RCC 7860 (cell line): Measurements from ENCODE around the gene MSI2.

Experiments
- DNase-seq: peaks from one replicate; pipeline ENCODE4 v3.0.0-alpha.2; 2015; ENCODE audit warnings: low spot score
- FAIRE-seq: peaks from 2 replicates; lab custom pipeline; 2012; peaks lifted over from hg19 to GRCh38; lab: Jason Lieb, UNC

MSI2 gene

DNA sequence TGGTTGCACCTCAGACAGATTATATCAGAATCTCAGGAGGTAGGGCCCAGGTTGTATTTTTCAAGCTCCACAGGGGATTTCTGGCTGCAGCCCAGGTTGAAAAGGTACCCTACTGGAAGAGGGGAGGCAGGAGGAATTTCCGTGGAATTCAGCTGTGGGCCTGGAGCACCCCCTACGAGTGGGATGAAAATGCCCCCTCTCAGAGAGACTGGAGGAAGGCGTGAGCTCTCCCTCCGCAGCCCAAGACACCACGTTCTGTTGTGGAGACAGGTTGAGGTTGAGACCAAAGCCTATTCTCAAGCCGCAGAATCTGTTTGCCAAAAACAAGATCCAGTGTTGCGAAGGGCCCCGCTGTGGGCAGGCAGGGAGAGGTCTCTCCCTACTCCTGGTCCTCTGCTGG is 386.7 kb downstream of the MSI2 start:
- no peak for FAIRE-seq
- no peak for DNase-seq

GRCh38 chr17:57644326-57644725 is 388.0 kb downstream of the MSI2 start:
- no peak for FAIRE-seq
- no peak for DNase-seq

DNA sequence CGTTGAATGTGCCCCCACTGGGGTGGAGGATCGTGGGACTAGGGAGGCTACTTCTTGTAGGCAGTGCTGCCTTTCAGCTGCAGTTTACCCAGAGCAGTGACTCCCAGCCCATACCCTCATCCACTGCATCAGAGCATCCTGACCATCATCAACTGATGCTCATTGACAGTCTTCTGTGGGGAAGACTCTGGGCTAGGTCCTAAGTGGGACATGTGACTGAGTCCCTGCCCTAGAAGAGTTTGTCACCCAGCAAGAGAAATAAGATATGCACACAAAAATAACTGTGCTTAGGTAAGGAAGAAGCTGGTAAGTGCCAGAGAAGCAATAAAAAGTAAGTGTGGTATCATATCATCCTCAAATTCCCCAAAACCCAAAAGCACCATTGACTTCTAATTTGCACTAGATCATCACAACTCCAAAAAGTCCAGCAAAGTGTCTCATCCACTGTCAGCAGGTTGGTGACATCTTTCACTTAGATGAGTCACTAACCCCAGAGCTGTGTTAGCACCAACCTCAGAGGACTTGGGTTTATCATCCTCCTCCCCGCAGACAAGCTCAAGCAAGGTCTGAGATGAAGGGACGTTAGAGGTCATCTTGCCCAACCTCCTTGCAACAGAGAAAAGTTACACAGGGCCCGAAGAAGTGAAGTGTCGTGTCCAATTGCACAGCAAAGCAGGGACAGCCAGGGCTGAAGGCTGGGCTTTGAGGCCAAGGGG is 389.8 kb downstream of the MSI2 start:
- DNase-seq: no peak

GRCh38 chr17:57648720-57649119 is 392.4 kb downstream of the MSI2 start:
- no peak for DNase-seq
- no peak for FAIRE-seq

More for the DNA sequence above, 389.8 kb downstream of the MSI2 start:
- FAIRE-seq: no peak

DNA sequence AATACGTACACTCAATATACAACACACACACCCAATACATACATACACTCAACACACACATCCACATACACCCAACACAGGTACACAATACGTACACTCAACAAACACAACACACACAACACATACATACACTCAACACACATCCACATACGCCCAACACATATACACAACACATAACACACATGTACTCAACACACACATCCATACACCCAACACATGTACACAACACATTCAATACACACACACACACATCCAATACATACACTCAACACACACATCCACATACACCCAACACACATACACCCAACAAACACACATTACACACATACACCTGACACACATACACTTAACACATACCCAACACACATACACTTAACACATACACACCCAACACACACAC is 392.9 kb downstream of the MSI2 start:
- FAIRE-seq (no peak), DNase-seq (no peak)

DNA sequence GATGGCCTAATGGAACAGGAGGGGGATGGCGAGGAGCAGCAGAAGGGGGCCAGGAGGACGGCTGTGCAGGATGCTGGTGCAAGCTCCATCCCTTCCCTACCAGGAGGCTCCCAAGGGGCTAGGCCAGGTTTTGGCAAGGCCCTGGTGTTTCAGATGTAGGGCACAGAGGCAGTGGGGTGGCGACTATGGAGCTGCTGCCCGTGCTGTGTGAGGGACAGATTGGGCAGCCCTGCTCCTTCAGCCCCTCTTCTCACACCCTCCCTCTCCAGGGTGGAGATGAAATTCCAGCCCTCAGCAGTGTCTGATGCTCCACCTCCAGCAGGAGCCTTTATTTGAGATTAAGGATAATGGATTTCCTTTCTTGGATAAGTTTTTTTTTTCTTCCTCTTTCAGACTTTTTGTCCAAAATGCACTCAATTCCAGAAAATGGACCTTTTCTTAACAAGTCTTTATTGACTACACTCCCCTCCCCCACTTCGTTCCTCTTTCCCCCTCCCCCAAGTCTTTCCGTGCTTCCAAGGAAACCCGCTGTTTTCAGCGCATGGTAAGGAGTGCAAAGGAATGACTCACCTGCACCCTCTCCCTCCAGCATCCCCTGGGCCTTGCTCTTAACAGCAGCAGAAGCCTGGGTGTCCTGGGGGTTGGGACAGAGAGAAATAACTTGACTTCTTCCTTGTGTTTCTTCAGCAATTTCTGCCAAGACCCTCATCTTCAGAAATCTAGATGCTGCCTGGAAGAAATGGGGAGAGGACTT is 393.6 kb downstream of the MSI2 start:
- DNase-seq: peak; percentile 20
- no peak for FAIRE-seq

GRCh38 chr17:57650548-57650947 is 394.2 kb downstream of the MSI2 start:
- DNase-seq (no peak), FAIRE-seq (no peak)

DNA sequence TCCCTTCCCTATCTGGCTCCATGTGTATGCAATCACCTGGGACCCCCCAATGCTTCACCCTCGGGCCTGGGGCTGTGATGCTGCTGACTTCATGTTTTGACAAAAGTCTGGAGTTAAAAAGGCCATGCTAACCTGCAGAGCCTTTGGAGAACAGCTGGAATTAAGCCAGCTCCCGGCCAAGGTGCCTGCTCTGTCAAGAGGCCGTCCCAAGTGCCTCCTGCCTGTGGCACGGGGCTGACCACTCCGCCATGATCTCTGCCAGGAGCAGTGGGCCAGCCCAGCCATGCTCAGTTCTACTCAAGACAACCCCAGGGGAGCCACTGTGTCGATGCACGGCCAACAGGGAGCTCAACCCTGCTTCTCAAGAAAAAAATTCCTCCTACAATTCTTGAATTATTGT is 395.1 kb downstream of the MSI2 start:
- no peak for DNase-seq
- no peak for FAIRE-seq

GRCh38 chr17:57651996-57652395 is 395.7 kb downstream of the MSI2 start:
- no peak for FAIRE-seq

DNA sequence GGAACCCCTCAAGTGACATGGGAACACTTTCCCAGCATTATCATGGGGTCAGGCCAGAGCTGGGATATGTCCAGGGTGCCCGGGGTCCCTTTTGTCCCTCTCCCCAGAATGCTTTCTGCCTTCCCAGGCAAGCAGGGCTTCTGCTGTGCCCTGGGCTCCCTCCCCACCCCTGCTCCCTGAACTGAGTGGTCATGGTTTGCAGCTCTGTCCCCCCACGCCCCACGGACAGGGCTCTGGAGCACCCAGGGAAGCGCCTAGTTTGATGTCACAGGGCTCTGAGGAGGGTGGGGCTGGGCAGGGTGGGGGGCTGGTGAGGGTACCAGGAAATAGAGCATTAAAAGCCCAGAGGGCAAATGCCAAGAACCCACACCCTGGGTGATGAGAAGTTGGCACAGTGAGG is 396.5 kb downstream of the MSI2 start:
- FAIRE-seq: no peak
- no peak for DNase-seq

More at GRCh38 chr17:57651996-57652395, 395.7 kb downstream of the MSI2 start:
- no peak for DNase-seq

- FAIRE-seq (no peak), DNase-seq (no peak)
Measured at GRCh38 chr17:57653279-57653678, 397.0 kb downstream of the MSI2 start.

DNA sequence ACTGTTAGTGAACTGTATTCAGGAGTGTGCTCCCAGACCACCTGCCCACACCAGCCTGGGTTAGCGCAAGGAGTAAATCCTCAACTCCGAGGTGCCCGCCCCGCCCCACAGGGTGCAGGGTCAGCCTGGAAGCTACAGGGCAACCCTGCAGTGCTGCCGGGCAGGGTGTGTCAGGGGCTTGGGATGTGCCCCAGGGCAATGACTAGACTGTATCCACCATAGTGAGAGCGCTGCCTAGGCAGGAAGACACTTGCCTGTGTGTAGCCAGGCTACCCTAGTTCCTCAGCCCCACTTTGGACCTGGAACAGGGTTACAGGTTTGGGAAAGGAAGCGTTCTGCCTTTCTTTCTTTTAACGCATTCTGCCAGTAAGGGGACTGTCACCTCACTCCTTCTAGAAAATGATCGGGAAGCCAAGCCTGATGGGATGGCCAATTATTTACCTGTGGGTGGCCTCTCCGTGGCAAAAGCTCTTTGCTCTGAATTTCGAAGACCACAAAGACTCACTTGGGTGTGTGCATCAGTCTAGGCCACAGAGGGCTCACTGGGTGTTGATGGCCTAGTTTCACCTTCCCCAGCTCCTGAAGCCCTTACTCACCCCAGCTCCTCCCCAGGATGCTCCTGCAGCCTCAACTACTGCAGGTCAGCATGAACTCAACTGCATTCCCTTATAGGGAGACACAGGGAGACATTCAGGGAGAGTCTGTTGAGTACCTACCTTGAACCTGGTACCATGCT is 397.9 kb downstream of the MSI2 start:
- FAIRE-seq: no peak

DNA sequence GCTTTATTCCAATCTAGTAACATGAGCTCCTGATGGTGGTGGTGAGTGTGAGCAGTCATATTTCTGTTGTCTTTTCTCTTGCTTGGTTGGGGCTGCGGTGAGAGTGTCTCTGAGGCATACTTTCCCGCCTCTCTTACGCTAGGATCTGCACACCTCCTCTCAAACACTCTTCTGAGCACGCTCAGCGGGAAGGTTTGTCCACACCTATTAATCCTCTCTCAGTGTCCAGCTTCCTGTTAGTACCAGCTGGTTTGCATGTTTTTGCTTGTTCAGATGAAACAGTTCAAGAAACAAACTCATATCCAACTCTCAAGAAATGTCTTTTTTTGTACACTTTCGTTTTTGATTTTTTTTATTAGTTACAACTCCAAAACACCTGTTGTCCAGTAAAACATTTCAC is 399.2 kb downstream of the MSI2 start:
- FAIRE-seq: no peak
- DNase-seq: no peak

More for the DNA sequence above, 397.9 kb downstream of the MSI2 start:
- no peak for DNase-seq

DNA sequence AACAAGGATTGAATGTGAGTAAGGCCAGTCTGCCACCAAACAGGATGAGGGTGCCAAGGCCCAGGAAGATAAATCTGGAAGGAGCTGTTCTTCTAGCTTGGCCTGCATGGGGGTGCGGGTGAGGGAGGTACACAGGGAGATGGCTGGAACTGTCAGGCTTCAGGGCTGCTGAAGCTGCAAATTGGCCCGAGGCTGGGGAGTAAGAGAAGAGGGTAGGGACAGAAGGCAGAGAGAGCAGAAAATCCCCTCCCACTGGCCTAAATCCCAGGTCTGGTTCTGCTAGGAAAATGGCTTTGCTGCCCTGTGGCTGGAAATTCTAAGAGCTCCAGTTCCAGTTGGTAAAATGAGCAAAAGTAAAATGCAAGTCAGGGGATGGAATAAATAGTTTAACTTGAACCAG is 400.9 kb downstream of the MSI2 start:
- DNase-seq (no peak), FAIRE-seq (no peak)

DNA sequence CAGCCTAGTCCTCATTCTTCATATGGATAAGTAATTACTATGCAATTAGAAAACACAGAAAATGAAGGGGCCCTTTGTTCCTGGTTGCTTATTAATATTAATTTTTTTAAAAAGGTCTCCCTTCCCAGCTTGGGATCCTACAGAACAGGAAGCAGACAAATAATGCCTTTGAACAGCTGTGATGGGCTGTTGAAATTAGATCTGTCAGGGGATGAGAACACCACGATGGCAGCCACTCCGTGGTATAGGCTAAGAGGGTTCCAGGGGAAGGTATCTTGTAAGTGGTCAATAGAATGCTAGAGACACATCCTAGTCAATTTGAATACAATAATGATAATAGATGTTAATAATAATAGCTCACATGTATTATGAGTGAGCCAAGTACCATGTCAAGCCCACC is 405.7 kb downstream of the MSI2 start:
- no peak for FAIRE-seq
- DNase-seq: no peak

DNA sequence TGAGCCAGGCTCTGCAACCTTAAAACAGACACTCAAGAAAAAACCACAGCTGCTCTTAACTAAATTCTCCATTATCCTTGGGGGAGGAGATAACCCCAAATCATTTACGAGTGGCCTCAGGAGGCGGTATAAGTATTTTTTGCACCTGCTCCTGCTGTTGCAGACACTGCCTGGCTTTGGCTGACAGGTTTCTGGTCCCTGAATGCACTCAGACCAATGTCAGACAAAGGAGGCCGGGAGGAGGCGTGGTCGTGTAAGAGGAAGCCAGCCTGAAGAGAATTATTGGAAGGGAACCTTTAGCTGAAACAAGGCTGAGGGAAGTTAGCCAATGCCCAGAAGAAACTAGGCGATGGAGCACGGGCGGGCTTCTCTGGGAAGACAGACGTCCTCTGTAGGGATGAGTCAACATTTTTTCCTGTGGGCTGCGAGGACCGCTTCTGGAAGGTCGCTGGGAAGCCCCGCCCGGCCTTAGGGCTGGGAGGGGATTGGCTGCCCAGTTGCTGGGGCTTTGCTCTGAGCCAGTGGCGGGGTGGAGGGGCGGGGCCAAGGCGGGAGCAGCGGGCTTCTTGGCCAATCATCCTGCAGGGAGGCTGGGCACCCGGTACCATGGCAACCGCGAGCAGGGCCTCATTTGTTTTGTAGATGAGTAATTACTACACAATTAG is 406.5 kb downstream of the MSI2 start:
- DNase-seq (peak; percentile 88), FAIRE-seq (peak; percentile 85)

- FAIRE-seq: no peak
- DNase-seq: no peak
Measured at GRCh38 chr17:57663326-57664070, 407.2 kb downstream of the MSI2 start.

- FAIRE-seq: no peak
- no peak for DNase-seq
Measured at GRCh38 chr17:57665128-57665527, 408.8 kb downstream of the MSI2 start.

DNA sequence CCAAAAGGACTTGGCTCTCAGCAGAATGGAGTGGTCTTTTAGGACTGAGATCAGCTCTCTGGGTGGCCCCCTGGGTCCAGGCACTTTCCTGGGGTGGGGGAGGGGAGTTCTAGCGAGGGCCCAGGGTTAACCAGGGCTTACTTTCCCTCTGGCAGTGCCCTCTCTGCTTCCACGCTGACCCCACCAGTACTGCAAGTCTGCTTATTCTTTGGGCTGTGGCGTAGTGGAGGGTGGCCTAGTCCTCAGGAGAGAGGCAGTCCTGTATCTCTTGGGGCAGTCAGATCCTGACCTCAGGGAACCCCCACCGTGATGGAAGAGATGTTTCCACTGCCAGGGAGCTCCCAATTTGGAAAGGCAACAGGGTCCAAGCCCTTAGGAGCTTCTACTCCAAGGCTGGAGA is 409.4 kb downstream of the MSI2 start:
- no peak for DNase-seq
- no peak for FAIRE-seq

GRCh38 chr17:57666201-57666870 is 410.0 kb downstream of the MSI2 start:
- DNase-seq (no peak), FAIRE-seq (no peak)
